Naive thymus-derived CD4-positive, alpha-beta T cell (primary cell): ENCODE data around the gene PDSS1. TPM values are rescaled to one million over a fixed set of nuclear protein-coding genes. Genes with fewer than 3 reads are reported as not detected.
"Not testable (repeated sequence)": the region's sequence is repeated elsewhere in the genome, so short reads cannot be mapped to it uniquely, and the experiment has no call there.

Experiments
- ATAC-seq: fragments of 150-1000 bp; cut with Tn5 transposase; 2 replicates; pipeline ENCODE4 v1.10.0; 2021; ENCODE audit warnings: mild to moderate bottlenecking, moderate library complexity
- CTCF ChIA-PET: fragments of 350-600 bp; sonication (Branson Sonifier 250); formaldehyde crosslinking; loops from one replicate; lab custom pipeline; 2021; ENCODE audit warnings: antibody characterized with exemption; lab: Charles Lee
- POLR2A ChIA-PET: fragments of 350-600 bp; sonication (Branson Sonifier 250); formaldehyde crosslinking; loops from one replicate; lab custom pipeline; 2021; ENCODE audit warnings: antibody characterized with exemption, inconsistent platforms; lab: Charles Lee
- DNase-seq, 9 donors: peaks; one replicate each; pipeline versions ENCODE4 v3.0.0 to v3.0.0-alpha.2; 2020 to 2022; ENCODE audit warnings: mixed read lengths in 1 of 9
- H3K27ac ChIP-seq: one replicate; pipeline ENCODE4 v1.7.0; 2013; ENCODE audit warnings: mild to moderate bottlenecking, low read depth, low read length, moderate library complexity
- H3K27me3 ChIP-seq, 2 donors: one replicate each; pipeline ENCODE4 v1.7.0; 2013; ENCODE audit warnings: low read length in 2 of 2, mild to moderate bottlenecking in 2 of 2, moderate library complexity in 2 of 2; ENCODE audit not compliant: control insufficient read depth in 2 of 2, insufficient read depth in 2 of 2
- H3K36me3 ChIP-seq, 3 experiments: 1 replicate in 2 of 3; 2 replicates in 1 of 3; pipeline ENCODE4 v1.7.0; 2013; ENCODE audit warnings: low read length in 3 of 3, mild to moderate bottlenecking in 3 of 3, moderate library complexity in 1 of 3; ENCODE audit not compliant: insufficient read depth in 3 of 3, control insufficient read depth in 2 of 3
- H3K4me1 ChIP-seq, 2 donors: one replicate each; pipeline ENCODE4 v1.7.0; 2013; ENCODE audit warnings: low read length in 2 of 2, mild to moderate bottlenecking in 2 of 2, moderate library complexity in 1 of 2; ENCODE audit not compliant: control insufficient read depth in 2 of 2, insufficient read depth in 2 of 2
- H3K4me3 ChIP-seq: 2 replicates; pipeline ENCODE4 v1.7.0; 2013; ENCODE audit warnings: mild to moderate bottlenecking, low read length
- H3K9me3 ChIP-seq, 3 experiments: 1 replicate in 2 of 3; 2 replicates in 1 of 3; pipeline ENCODE4 v1.7.0; 2013; ENCODE audit warnings: low read length in 3 of 3; ENCODE audit not compliant: control insufficient read depth in 2 of 3
- H3K27ac Mint-ChIP-seq, 9 donors: one replicate each; pipeline ENCODE4 v1.8.0; 2020 to 2022; ENCODE audit warnings: mixed read lengths in 9 of 9, mild to moderate bottlenecking in 8 of 9, moderate library complexity in 5 of 9, inconsistent platforms in 2 of 9
- H3K27me3 Mint-ChIP-seq, 5 donors: one replicate each; pipeline ENCODE4 v1.8.0; 2021 to 2022; ENCODE audit warnings: mixed read lengths in 5 of 5, mild to moderate bottlenecking in 1 of 5
- H3K36me3 Mint-ChIP-seq, 5 donors: one replicate each; pipeline ENCODE4 v1.8.0; 2020 to 2022; ENCODE audit warnings: mixed read lengths in 5 of 5, mild to moderate bottlenecking in 3 of 5, inconsistent platforms in 1 of 5
- H3K4me1 Mint-ChIP-seq, 7 donors: one replicate each; pipeline ENCODE4 v1.8.0; 2020 to 2022; ENCODE audit warnings: mixed read lengths in 7 of 7, mild to moderate bottlenecking in 3 of 7, inconsistent platforms in 1 of 7
- H3K4me3 Mint-ChIP-seq, 10 donors: one replicate each; pipeline ENCODE4 v1.8.0; 2020 to 2022; ENCODE audit warnings: mild to moderate bottlenecking in 10 of 10, mixed read lengths in 10 of 10, moderate library complexity in 6 of 10, inconsistent platforms in 2 of 10
- H3K9me3 Mint-ChIP-seq, 11 donors: one replicate each; pipeline ENCODE4 v1.8.0; 2020 to 2022; ENCODE audit warnings: mixed read lengths in 11 of 11, mild to moderate bottlenecking in 4 of 11, inconsistent platforms in 1 of 11, moderate library complexity in 1 of 11
- intact Hi-C, 2 donors: fragments of 100-400 bp; cut with micrococcal nuclease; formaldehyde crosslinking; loops; one replicate each; pipeline ENCODE4 v1.15.1; 2023
- polyA plus RNA-seq, 2 donors: library from polyadenylated mRNA; unstranded; fragments of 300-500 nt; fragmentation: Illumina TruSeq; gene quantifications; one replicate each; pipeline ENCODE4 v1.2.3, GENCODE V29; 2021
- total RNA-seq, 6 experiments: library from RNA in 5 of 6; stranded (reverse) in 5 of 6; gene quantifications; 1 replicate in 5 of 6; 2 replicates in 1 of 6; pipeline ENCODE4 v1.2.3 and lab custom pipeline; 2021 to 2026

PDSS1 gene
- total and polyA plus RNA-seq, 7 experiments from 2014 or later = 3.8 to 15.2 (median 4.7) TPM

- peak overlapping the region in 4 of 9 donors; percentile 18 to 58 (median 36) for H3K27ac Mint-ChIP-seq
- no peaks in the 10 kb centered on the region for H3K27me3 Mint-ChIP-seq
- H3K4me3 Mint-ChIP-seq = peak overlapping the region in 2 of 10 donors; percentile 7 to 16
- Histone ChIP-seq H3K36me3 (peaks cover 0 to 4% (median 0%) of the 10 kb centered on the region in 3 experiments), H3K4me1 (peaks cover 15 to 33% of the 10 kb centered on the region in 2 donors), H3K4me3 (no peak overlapping the region), H3K9me3 (no peaks in the 10 kb centered on the region), H3K27ac (no peak overlapping the region), H3K27me3 (no peaks in the 10 kb centered on the region)
- POLR2A ChIA-PET = no interaction called here
- CTCF ChIA-PET = no interaction called here
- no peak for ATAC-seq
- H3K9me3 Mint-ChIP-seq = no peaks in the 10 kb centered on the region
- intact Hi-C loops = no loop called here
- H3K4me1 Mint-ChIP-seq = peaks cover 52 to 97% (median 93%) of the 10 kb centered on the region in 7 donors
- H3K36me3 Mint-ChIP-seq = peaks cover 0 to 18% (median 3%) of the 10 kb centered on the region in 5 donors
- DNase-seq = no peak
Observed at GRCh38 chr10:26779176-26779860, 81.8 kb downstream of the PDSS1 start.

GRCh38 chr10:26780106-26780792 is 82.7 kb downstream of the PDSS1 start:
- ATAC-seq (no peak), DNase-seq (no peak)
- peak overlapping the region in 2 of 10 donors; percentile 16 to 26 for H3K4me3 Mint-ChIP-seq
- Histone ChIP-seq H3K4me1 (peaks cover 15 to 33% of the 10 kb centered on the region in 2 donors), H3K4me3 (no peak overlapping the region), H3K9me3 (no peaks in the 10 kb centered on the region), H3K36me3 (peaks cover 0 to 4% (median 0%) of the 10 kb centered on the region in 3 experiments), H3K27ac (no peak overlapping the region), H3K27me3 (no peaks in the 10 kb centered on the region)
- H3K36me3 Mint-ChIP-seq = peaks cover 0 to 21% (median 3%) of the 10 kb centered on the region in 5 donors
- POLR2A ChIA-PET = no interaction called here
- peak overlapping the region in 4 of 9 donors; percentile 6 to 60 (median 52) for H3K27ac Mint-ChIP-seq
- H3K27me3 Mint-ChIP-seq = no peaks in the 10 kb centered on the region
- intact Hi-C loops = loop anchor here in 1 of 2 donors (2.0 kb wide), 1 partner anchor 13 kb away; no protein-coding TSS in a partner anchor
- CTCF ChIA-PET = interaction anchor here (0.6 kb wide), 1 partner anchor 153 kb away, joined by 3 read pairs; no protein-coding TSS in a partner anchor
- H3K9me3 Mint-ChIP-seq = no peaks in the 10 kb centered on the region
- peaks cover 55 to 98% (median 94%) of the 10 kb centered on the region in 7 donors for H3K4me1 Mint-ChIP-seq

GRCh38 chr10:26780793-26781601 is 83.5 kb downstream of the PDSS1 start:
- peaks cover 15 to 29% of the 10 kb centered on the region in 2 donors for H3K4me1 ChIP-seq

GRCh38 chr10:26781797-26782196 is 84.3 kb downstream of the PDSS1 start:
- Mint-ChIP-seq H3K4me1 (peaks cover 56 to 100% (median 92%) of the 10 kb centered on the region in 7 donors), H3K27ac (peak overlapping the region in 2 of 9 donors; percentile 5 to 48), H3K4me3 (peak overlapping the region in 3 of 10 donors; percentile 8 to 38 (median 25)), H3K9me3 (no peaks in the 10 kb centered on the region), H3K36me3 (peaks cover 0 to 26% (median 11%) of the 10 kb centered on the region in 5 donors), H3K27me3 (no peaks in the 10 kb centered on the region)
- peaks cover 15 to 29% of the 10 kb centered on the region in 2 donors for H3K4me1 ChIP-seq
- DNase-seq = no peak
- peaks cover 0 to 8% (median 0%) of the 10 kb centered on the region in 3 experiments for H3K36me3 ChIP-seq
- no peak overlapping the region for H3K27ac ChIP-seq
- no peak for ATAC-seq
- CTCF ChIA-PET = no interaction called here
- POLR2A ChIA-PET = no interaction called here
- no peaks in the 10 kb centered on the region for H3K27me3 ChIP-seq
- H3K9me3 ChIP-seq = no peaks in the 10 kb centered on the region
- H3K4me3 ChIP-seq = no peak overlapping the region
- intact Hi-C loops = loop anchor here in 1 of 2 donors (2.0 kb wide), 1 partner anchor 15 kb away; no protein-coding TSS in a partner anchor

More at GRCh38 chr10:26780793-26781601, 83.5 kb downstream of the PDSS1 start:
- no peak overlapping the region for H3K4me3 ChIP-seq
- Mint-ChIP-seq H3K36me3 (peaks cover 0 to 25% (median 7%) of the 10 kb centered on the region in 5 donors), H3K4me3 (peak overlapping the region in 5 of 10 donors; percentile 6 to 38 (median 26)), H3K27me3 (no peaks in the 10 kb centered on the region), H3K9me3 (no peaks in the 10 kb centered on the region), H3K4me1 (peaks cover 53 to 98% (median 91%) of the 10 kb centered on the region in 7 donors), H3K27ac (peak overlapping the region in 6 of 9 donors; percentile 6 to 83 (median 60))
- no peaks in the 10 kb centered on the region for H3K9me3 ChIP-seq
- H3K27me3 ChIP-seq = no peaks in the 10 kb centered on the region
- ChIA-PET POLR2A (no interaction called here), CTCF (no interaction called here)
- ATAC-seq (peak; percentile 76), DNase-seq (no peak)
- peaks cover 0 to 8% (median 0%) of the 10 kb centered on the region in 3 experiments for H3K36me3 ChIP-seq
- intact Hi-C loops = loop anchor here in 1 of 2 donors (2.0 kb wide), 1 partner anchor 14 kb away; no protein-coding TSS in a partner anchor
- no peak overlapping the region for H3K27ac ChIP-seq

GRCh38 chr10:26787362-26787761 is 89.9 kb downstream of the PDSS1 start:
- Histone ChIP-seq H3K9me3 (no peaks in the 10 kb centered on the region), H3K4me1 (peaks cover 0 to 5% of the 10 kb centered on the region in 2 donors), H3K27ac (no peak overlapping the region), H3K4me3 (no peak overlapping the region), H3K27me3 (no peaks in the 10 kb centered on the region), H3K36me3 (peaks cover 0 to 4% (median 0%) of the 10 kb centered on the region in 3 experiments)
- ATAC-seq = no peak
- POLR2A ChIA-PET = no interaction called here
- Mint-ChIP-seq H3K27me3 (no peaks in the 10 kb centered on the region), H3K4me1 (peaks cover 30 to 89% (median 78%) of the 10 kb centered on the region in 7 donors), H3K4me3 (peak overlapping the region in 2 of 10 donors; percentile 1 to 11), H3K36me3 (peaks cover 0 to 56% (median 35%) of the 10 kb centered on the region in 5 donors), H3K27ac (peak overlapping the region in 4 of 9 donors; percentile 1 to 23 (median 14)), H3K9me3 (peaks cover 0 to 4% (median 0%) of the 10 kb centered on the region in 11 donors)
- CTCF ChIA-PET = no interaction called here
- intact Hi-C loops = no loop called here
- DNase-seq = no peak

- H3K9me3 Mint-ChIP-seq, H3K4me1 ChIP-seq, intact Hi-C loops, H3K9me3 ChIP-seq, H3K27ac ChIP-seq, DNase-seq, CTCF ChIA-PET, H3K27me3 Mint-ChIP-seq, H3K4me3 ChIP-seq, H3K36me3 ChIP-seq, H3K27me3 ChIP-seq, ATAC-seq: not testable (repeated sequence)
- POLR2A ChIA-PET = interaction anchor here (0.6 to 0.7 kb wide), 3 partner anchors 69 to 342 kb away, joined by 3 read pairs; no protein-coding TSS in a partner anchor
- Mint-ChIP-seq H3K4me3 (peak overlapping the region in 2 of 10 donors; percentile 7 to 11), H3K36me3 (peaks cover 0 to 57% (median 35%) of the 10 kb centered on the region in 5 donors), H3K4me1 (peaks cover 28 to 78% (median 70%) of the 10 kb centered on the region in 7 donors), H3K27ac (peak overlapping the region in 3 of 9 donors; percentile 6 to 46 (median 44))
Observed at GRCh38 chr10:26789779-26790178, 92.3 kb downstream of the PDSS1 start.
